A673 (cell line): ENCODE measurements around the gene RGS6. TPM values are rescaled to one million over a fixed set of nuclear protein-coding genes. Genes with fewer than 3 reads are reported as not detected.
A peak's percentile ranks its signal among the peaks of the same experiment; 100 is the strongest.

ENCODE experiments used
- BruUV-seq: library from RNA; stranded (reverse); fragments of 400-500 nt; replicated peaks from 2 replicates; lab custom pipeline; 2021; lab: Mats Ljungman, UMichigan
- CTCF ChIA-PET: fragments of 300-600 bp; sonication (Branson Sonifier 250); formaldehyde crosslinking; loops from one replicate; lab custom pipeline; 2022; ENCODE audit warnings: antibody characterized with exemption; lab: Charles Lee
- POLR2A ChIA-PET: fragments of 300-600 bp; sonication (Branson Sonifier 250); formaldehyde crosslinking; loops from one replicate; lab custom pipeline; 2022; ENCODE audit warnings: antibody characterized with exemption; ENCODE audit not compliant: low non-redundant PET; lab: Charles Lee
- DNase-seq: peaks from one replicate; pipeline ENCODE4 v3.0.0-alpha.2; 2015; ENCODE audit warnings: low spot score
- H3K27ac ChIP-seq: fragments of 200-600 bp; sonication (generic); 2 replicates; pipeline ENCODE4 v1.5.1; 2016; ENCODE audit warnings: mixed run types, low read depth, mild to moderate bottlenecking, mixed read lengths, antibody characterized with exemption, low read length; ENCODE audit not compliant: poor library complexity, severe bottlenecking
- H3K27me3 ChIP-seq: fragments of 200-600 bp; sonication (generic); replicated peaks from 2 replicates; pipeline ENCODE4 v1.6.1; 2017; ENCODE audit warnings: mixed run types, low read depth, mild to moderate bottlenecking, mixed read lengths, antibody characterized with exemption, low read length; ENCODE audit not compliant: insufficient read depth, poor library complexity
- H3K36me3 ChIP-seq: fragments of 200-600 bp; sonication (generic); 2 replicates; pipeline ENCODE4 v1.6.1; 2016; ENCODE audit warnings: mixed run types, mild to moderate bottlenecking, mixed read lengths, antibody characterized with exemption, low read length; ENCODE audit not compliant: insufficient read depth, poor library complexity, severe bottlenecking
- H3K4me1 ChIP-seq: fragments of 200-600 bp; sonication (generic); 2 replicates; pipeline ENCODE4 v1.6.1; 2017; ENCODE audit warnings: mixed run types, mild to moderate bottlenecking, mixed read lengths, antibody characterized with exemption, low read length; ENCODE audit not compliant: insufficient read depth, poor library complexity, severe bottlenecking
- H3K4me3 ChIP-seq: fragments of 200-600 bp; sonication (generic); 2 replicates; pipeline ENCODE4 v1.5.1; 2016; ENCODE audit warnings: low read depth, mixed run types, mild to moderate bottlenecking, mixed read lengths, low read length; ENCODE audit not compliant: poor library complexity, severe bottlenecking
- H3K9me3 ChIP-seq: fragments of 200-600 bp; sonication (generic); 2 replicates; pipeline ENCODE4 v1.6.1; 2016; ENCODE audit warnings: mixed run types, low read depth, mild to moderate bottlenecking, mixed read lengths, antibody characterized with exemption, low read length; ENCODE audit not compliant: poor library complexity, severe bottlenecking
- CTCF ChIP-seq: fragments of 300-800, 200-600 bp; sonication (generic); conservative IDR thresholded peaks from 2 replicates; pipeline ENCODE4 v1.5.1; 2017; ENCODE audit warnings: low read depth, mild to moderate bottlenecking, antibody characterized with exemption, low read length, moderate library complexity, mixed read lengths
- EZH2 ChIP-seq: fragments of 200-600 bp; sonication (generic); IDR thresholded peaks from 2 replicates; pipeline ENCODE4 v1.6.1; 2017; ENCODE audit warnings: borderline replicate concordance, low read depth, mild to moderate bottlenecking, mixed read lengths, antibody characterized with exemption, low read length; ENCODE audit not compliant: poor library complexity, severe bottlenecking
- intact Hi-C: fragments of 100-400 bp; cut with micrococcal nuclease; formaldehyde crosslinking; loops from one replicate; pipeline ENCODE4 v1.10.0; 2022; ENCODE audit not compliant: unreplicated experiment
- total RNA-seq: library from RNA; stranded (reverse); gene quantifications from 2 replicates; pipeline ENCODE4 v1.2.3, GENCODE V29; 2021

Gene RGS6
- total RNA-seq, 1 experiment from 2014 or later, result not detected

DNA sequence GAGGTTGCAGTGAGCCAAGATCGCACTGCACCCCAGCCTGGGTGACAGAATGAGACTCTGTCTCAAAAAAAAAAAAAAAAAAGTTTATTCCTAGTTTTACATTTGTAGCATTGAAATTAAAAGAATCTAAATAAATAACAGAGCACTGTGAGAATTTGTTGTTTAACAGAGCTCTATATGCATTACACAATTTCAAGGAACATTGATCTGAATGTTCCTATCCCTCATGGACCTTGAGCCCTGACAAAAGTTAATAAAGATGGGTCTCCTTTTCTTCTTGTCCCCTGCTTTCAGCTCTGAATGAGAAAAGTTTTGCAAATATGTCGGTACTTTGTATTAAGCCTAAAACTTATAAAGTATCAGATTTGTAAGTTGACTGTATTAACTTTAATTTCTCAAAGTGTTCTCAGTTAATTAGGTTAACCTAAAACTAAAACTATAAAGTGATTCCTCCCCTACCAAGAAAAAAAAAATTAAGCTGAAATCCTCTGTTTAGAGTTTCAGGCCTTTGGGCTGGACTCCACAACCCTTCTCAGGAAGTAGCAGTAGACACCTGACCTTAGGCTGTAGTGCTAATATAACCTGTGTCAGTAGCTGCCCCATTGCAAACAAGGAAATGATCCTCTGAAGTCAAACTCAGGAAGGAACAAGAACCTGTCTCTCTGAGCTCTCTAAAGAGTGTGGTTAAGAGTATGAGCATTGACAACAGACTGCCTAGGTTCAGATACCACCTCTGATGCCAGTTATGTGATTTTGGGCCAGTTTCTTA is 484.0 kb downstream of the RGS6 start:
- no TSS peak for BruUV-seq
- H3K36me3 ChIP-seq, result no peaks in the 10 kb centered on the region
- intact Hi-C loops, result loop anchor here (5.0 kb wide), 1 partner anchor 394 kb away; no protein-coding TSS in a partner anchor
- H3K9me3 ChIP-seq, result no peaks in the 10 kb centered on the region
- H3K4me3 ChIP-seq, result no peak overlapping the region
- no peak overlapping the region for H3K27ac ChIP-seq
- TF ChIP-seq EZH2, result no peak
- TF ChIP-seq CTCF, result no peak
- no peak for DNase-seq
- ChIA-PET POLR2A (no interaction called here), CTCF (no interaction called here)
- H3K4me1 ChIP-seq, result no peaks in the 10 kb centered on the region
- no peaks in the 10 kb centered on the region for H3K27me3 ChIP-seq

GRCh38 chr14:72416892-72417291 is 484.7 kb downstream of the RGS6 start:
- Histone ChIP-seq H3K27ac (no peak overlapping the region), H3K4me3 (no peak overlapping the region), H3K4me1 (no peaks in the 10 kb centered on the region), H3K36me3 (no peaks in the 10 kb centered on the region), H3K27me3 (no peaks in the 10 kb centered on the region), H3K9me3 (no peaks in the 10 kb centered on the region)
- ChIA-PET POLR2A (no interaction called here), CTCF (no interaction called here)
- TF ChIP-seq EZH2 (no peak), CTCF (peak; percentile 23)
- BruUV-seq, result no TSS peak
- intact Hi-C loops, result loop anchor here (5.0 kb wide), 1 partner anchor 395 kb away; no protein-coding TSS in a partner anchor
- DNase-seq, result peak; percentile 12

GRCh38 chr14:72418806-72419205 is 486.6 kb downstream of the RGS6 start:
- CTCF ChIA-PET, result no interaction called here
- DNase-seq, result no peak
- no peak overlapping the region for H3K4me3 ChIP-seq
- H3K27me3 ChIP-seq, result no peaks in the 10 kb centered on the region
- no TSS peak for BruUV-seq
- TF ChIP-seq CTCF (no peak), EZH2 (no peak)
- H3K36me3 ChIP-seq, result no peaks in the 10 kb centered on the region
- H3K9me3 ChIP-seq, result no peaks in the 10 kb centered on the region
- POLR2A ChIA-PET, result no interaction called here
- H3K4me1 ChIP-seq, result no peaks in the 10 kb centered on the region
- no peak overlapping the region for H3K27ac ChIP-seq
- intact Hi-C loops, result loop anchor here (5.0 kb wide), 1 partner anchor 397 kb away; no protein-coding TSS in a partner anchor
